ENCODE data around the gene SYT12.

SYT12 gene

DNA sequence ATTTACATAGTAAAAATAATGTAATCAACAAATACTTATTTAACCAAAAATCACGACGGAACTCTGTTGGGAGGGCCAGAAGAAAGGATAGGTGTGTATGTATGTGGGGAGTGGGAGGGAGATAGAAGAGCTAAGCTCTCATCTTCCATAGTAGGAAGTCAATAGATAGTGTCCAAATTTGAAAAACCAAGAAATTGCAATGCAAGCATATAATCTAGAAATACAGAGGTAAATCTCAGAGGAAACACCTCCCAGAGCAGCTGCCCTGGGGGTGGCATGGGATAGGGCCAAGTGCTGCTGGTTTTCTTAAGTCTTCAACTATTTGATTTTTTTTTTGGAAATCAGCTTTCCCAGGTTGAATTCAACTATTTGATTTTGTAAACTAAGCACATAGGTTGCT lies 30.9 kb upstream of the SYT12 start:
- no peak overlapping the region for H3K9ac ChIP-seq (ENCODE audit: low read length)
- H3K4me1 ChIP-seq (ENCODE audit: low read length) = no peaks in the 10 kb centered on the region
- no peak overlapping the region for H3K4me3 ChIP-seq (ENCODE audit: low read length)
- no peaks in the 10 kb centered on the region for H4K20me1 ChIP-seq (ENCODE audit: insufficient read depth, low read length)
- no peak overlapping the region for H3K4me2 ChIP-seq (ENCODE audit: low read length)
- H2AFZ ChIP-seq (ENCODE audit: low read depth, low read length) = no peak overlapping the region
- TF ChIP-seq, protein P1, sequence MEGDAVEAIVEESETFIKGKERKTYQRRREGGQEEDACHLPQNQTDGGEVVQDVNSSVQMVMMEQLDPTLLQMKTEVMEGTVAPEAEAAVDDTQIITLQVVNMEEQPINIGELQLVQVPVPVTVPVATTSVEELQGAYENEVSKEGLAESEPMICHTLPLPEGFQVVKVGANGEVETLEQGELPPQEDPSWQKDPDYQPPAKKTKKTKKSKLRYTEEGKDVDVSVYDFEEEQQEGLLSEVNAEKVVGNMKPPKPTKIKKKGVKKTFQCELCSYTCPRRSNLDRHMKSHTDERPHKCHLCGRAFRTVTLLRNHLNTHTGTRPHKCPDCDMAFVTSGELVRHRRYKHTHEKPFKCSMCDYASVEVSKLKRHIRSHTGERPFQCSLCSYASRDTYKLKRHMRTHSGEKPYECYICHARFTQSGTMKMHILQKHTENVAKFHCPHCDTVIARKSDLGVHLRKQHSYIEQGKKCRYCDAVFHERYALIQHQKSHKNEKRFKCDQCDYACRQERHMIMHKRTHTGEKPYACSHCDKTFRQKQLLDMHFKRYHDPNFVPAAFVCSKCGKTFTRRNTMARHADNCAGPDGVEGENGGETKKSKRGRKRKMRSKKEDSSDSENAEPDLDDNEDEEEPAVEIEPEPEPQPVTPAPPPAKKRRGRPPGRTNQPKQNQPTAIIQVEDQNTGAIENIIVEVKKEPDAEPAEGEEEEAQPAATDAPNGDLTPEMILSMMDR (IDR thresholded peaks at IDR 0.05; ENCODE audit: low read depth, low read length) = no peak
- TF ChIP-seq EZH2phosphoT487 (IDR thresholded peaks at IDR 0.05; ENCODE audit: low read depth) = no peak
- no peaks in the 10 kb centered on the region for H3K9me3 ChIP-seq (ENCODE audit: insufficient read depth, low read length)
- no peak overlapping the region for H3K27ac ChIP-seq (ENCODE audit: low read length)
- H3K79me2 ChIP-seq (ENCODE audit: low read length) = no peaks in the 10 kb centered on the region
- peaks cover 15% of the 10 kb centered on the region for H3K27me3 ChIP-seq (ENCODE audit: low read depth, low read length)
- no peaks in the 10 kb centered on the region for H3K36me3 ChIP-seq (replicated peaks; ENCODE audit: low read depth, low read length)

DNA sequence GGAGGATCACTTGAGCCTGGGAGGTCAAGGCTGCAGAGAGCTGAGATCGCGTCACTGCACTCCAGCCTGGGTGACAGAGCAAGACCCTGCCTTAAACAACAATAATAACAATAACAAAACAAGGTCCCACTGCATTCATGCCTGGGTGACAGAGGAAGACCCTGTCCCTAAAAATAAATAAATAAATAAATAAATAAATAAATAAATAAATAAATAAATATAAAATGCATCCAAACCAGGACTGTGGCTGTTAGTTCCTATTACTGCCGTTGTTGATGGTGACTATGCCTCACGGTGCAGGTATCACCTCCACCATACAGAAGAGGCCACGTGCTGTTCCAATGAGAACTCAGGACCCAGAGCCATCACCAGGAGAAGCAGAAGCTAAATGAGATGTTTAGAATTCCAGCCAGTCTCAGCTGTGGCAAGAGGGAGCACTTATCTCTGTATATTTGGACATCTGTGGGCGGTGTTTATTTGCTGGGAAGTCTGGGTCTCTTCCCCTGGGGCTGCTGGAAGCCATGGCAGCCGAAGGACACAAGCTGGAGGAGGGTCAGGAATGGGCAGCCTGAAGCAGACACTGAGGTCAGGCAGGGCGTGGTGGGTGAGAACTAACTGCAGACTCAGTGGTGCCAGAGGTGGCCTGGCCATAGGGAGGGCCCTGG lies 26.2 kb upstream of the SYT12 start:
- Histone ChIP-seq H3K4me3 (ENCODE audit: low read length) (no peak overlapping the region), H3K27me3 (ENCODE audit: low read depth, low read length) (peaks cover 18% of the 10 kb centered on the region), H2AFZ (ENCODE audit: low read depth, low read length) (no peak overlapping the region), H3K36me3 (replicated peaks; ENCODE audit: low read depth, low read length) (no peaks in the 10 kb centered on the region), H3K4me1 (ENCODE audit: low read length) (no peaks in the 10 kb centered on the region), H3K9ac (ENCODE audit: low read length) (no peak overlapping the region), H3K9me3 (ENCODE audit: insufficient read depth, low read length) (no peaks in the 10 kb centered on the region), H3K27ac (ENCODE audit: low read length) (no peak overlapping the region), H3K79me2 (ENCODE audit: low read length) (no peaks in the 10 kb centered on the region), H4K20me1 (ENCODE audit: insufficient read depth, low read length) (no peaks in the 10 kb centered on the region), H3K4me2 (ENCODE audit: low read length) (no peak overlapping the region)
- TF ChIP-seq, protein P1 (IDR thresholded peaks at IDR 0.05; ENCODE audit: low read depth, low read length) = no peak
- no peak for TF ChIP-seq EZH2phosphoT487 (IDR thresholded peaks at IDR 0.05; ENCODE audit: low read depth)

DNA sequence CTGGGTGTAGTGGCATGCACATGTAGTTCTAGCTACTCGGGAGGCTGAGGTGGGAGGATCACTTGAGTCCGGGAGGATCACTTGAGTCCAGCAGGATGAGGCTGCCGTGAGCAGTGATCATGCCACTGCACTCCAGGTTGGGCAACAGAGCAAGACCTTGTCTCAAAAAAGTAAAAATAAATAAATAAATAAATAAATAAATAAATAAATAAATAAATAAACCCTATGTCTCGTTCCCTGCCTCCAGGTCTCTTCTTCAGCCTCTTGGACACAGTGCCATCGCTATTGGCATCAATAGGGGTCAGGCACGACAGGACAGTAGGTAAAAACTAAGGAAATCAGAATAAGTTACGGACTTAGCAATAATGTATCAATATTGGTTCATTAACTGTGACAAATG lies 23.4 kb upstream of the SYT12 start:
- Histone ChIP-seq H3K36me3 (replicated peaks; ENCODE audit: low read depth, low read length) (no peaks in the 10 kb centered on the region), H3K27me3 (ENCODE audit: low read depth, low read length) (peaks cover 9% of the 10 kb centered on the region; the same call in 1 of the 2 replicates), H3K4me3 (ENCODE audit: low read length) (no peak overlapping the region), H2AFZ (ENCODE audit: low read depth, low read length) (no peak overlapping the region), H3K9me3 (ENCODE audit: insufficient read depth, low read length) (no peaks in the 10 kb centered on the region), H3K4me1 (ENCODE audit: low read length) (no peaks in the 10 kb centered on the region), H3K27ac (ENCODE audit: low read length) (no peak overlapping the region), H3K79me2 (ENCODE audit: low read length) (no peaks in the 10 kb centered on the region), H3K4me2 (ENCODE audit: low read length) (no peak overlapping the region), H4K20me1 (ENCODE audit: insufficient read depth, low read length) (no peaks in the 10 kb centered on the region), H3K9ac (ENCODE audit: low read length) (no peak overlapping the region)
- no peak for TF ChIP-seq EZH2phosphoT487 (IDR thresholded peaks at IDR 0.05; ENCODE audit: low read depth)
- TF ChIP-seq, protein P1 (IDR thresholded peaks at IDR 0.05; ENCODE audit: low read depth, low read length) = no peak

DNA sequence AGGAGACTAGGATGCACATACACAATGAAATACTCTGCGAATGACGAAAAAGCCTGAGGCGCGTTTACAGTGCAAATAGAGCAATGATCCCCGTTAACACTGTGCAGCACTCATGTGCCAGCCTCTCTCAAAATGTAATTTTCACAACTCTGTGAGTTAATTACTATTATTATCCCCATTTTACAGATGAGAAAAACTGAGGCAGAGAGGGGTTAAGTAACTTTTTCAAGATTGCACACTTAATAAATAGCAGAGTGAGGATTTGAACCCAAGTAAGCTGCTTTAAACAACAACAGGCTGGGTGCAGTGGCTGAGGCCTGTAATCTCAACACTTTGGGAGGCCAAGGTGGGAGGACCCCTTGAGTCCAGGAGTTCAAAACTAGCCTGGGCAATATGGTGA lies 21.6 kb upstream of the SYT12 start:
- no peak overlapping the region for H2AFZ ChIP-seq (ENCODE audit: low read depth, low read length)

More for the DNA sequence above, 21.6 kb upstream of the SYT12 start:
- Histone ChIP-seq H3K36me3 (replicated peaks; ENCODE audit: low read depth, low read length) (no peaks in the 10 kb centered on the region), H3K27me3 (ENCODE audit: low read depth, low read length) (peaks cover 9% of the 10 kb centered on the region; the same call in 1 of the 2 replicates), H3K9me3 (ENCODE audit: insufficient read depth, low read length) (no peaks in the 10 kb centered on the region), H3K4me3 (ENCODE audit: low read length) (no peak overlapping the region), H3K4me2 (ENCODE audit: low read length) (no peak overlapping the region), H4K20me1 (ENCODE audit: insufficient read depth, low read length) (no peaks in the 10 kb centered on the region), H3K9ac (ENCODE audit: low read length) (no peak overlapping the region), H3K27ac (ENCODE audit: low read length) (no peak overlapping the region), H3K79me2 (ENCODE audit: low read length) (no peaks in the 10 kb centered on the region), H3K4me1 (ENCODE audit: low read length) (peaks cover 2% of the 10 kb centered on the region)
- no peak for TF ChIP-seq EZH2phosphoT487 (IDR thresholded peaks at IDR 0.05; ENCODE audit: low read depth)
- TF ChIP-seq, protein P1 (IDR thresholded peaks at IDR 0.05; ENCODE audit: low read depth, low read length) = no peak

All from OCI-LY3 (cell line).